GM04503 (cell line): Measurements from ENCODE around the gene FASTKD3.

Experiments used
- DNase-seq: peaks from one replicate; pipeline ENCODE4 v3.0.0-alpha.2; 2012; ENCODE audit warnings: low read depth

The FASTKD3 gene

GRCh38 chr5:7878381-7878873 is 9.6 kb upstream of the FASTKD3 start:
- DNase-seq = peak; percentile 19

- DNase-seq = no peak
These were observed 9.0 kb upstream of the FASTKD3 start for GRCh38 chr5:7877851-7878250.

GRCh38 chr5:7876867-7877266 is 8.0 kb upstream of the FASTKD3 start:
- peak; percentile 32 for DNase-seq

GRCh38 chr5:7875151-7875550 is 6.3 kb upstream of the FASTKD3 start:
- DNase-seq = no peak

GRCh38 chr5:7874639-7875038 is 5.8 kb upstream of the FASTKD3 start:
- DNase-seq = no peak

- no peak for DNase-seq
These were observed 4.4 kb upstream of the FASTKD3 start for GRCh38 chr5:7873216-7873615.

- no peak for DNase-seq
These were observed 3.8 kb upstream of the FASTKD3 start for GRCh38 chr5:7872517-7873130.

- no peak for DNase-seq
These were observed 2.8 kb upstream of the FASTKD3 start for GRCh38 chr5:7871653-7872052.

- no peak for DNase-seq
These were observed 774 bp upstream of the FASTKD3 start for GRCh38 chr5:7869474-7870136.

- no peak for DNase-seq
These were observed 431 bp downstream of the FASTKD3 start for GRCh38 chr5:7868427-7868772.

GRCh38 chr5:7867260-7867659 is 1.6 kb downstream of the FASTKD3 start:
- no peak for DNase-seq

- DNase-seq = no peak
These were observed 2.6 kb downstream of the FASTKD3 start for GRCh38 chr5:7866196-7866595.

- no peak for DNase-seq
These were observed 10.8 kb downstream of the FASTKD3 start for GRCh38 chr5:7857926-7858632.

GRCh38 chr5:7857361-7857760 is 11.5 kb downstream of the FASTKD3 start:
- no peak for DNase-seq

- no peak for DNase-seq
These were observed 12.0 kb downstream of the FASTKD3 start for GRCh38 chr5:7856855-7857254.

GRCh38 chr5:7855611-7856010 is 13.2 kb downstream of the FASTKD3 start:
- DNase-seq = no peak

GRCh38 chr5:7852988-7853387 is 15.8 kb downstream of the FASTKD3 start:
- DNase-seq = no peak

- no peak for DNase-seq
These were observed 16.3 kb downstream of the FASTKD3 start for GRCh38 chr5:7852542-7852941.

GRCh38 chr5:7851617-7852289 is 17.1 kb downstream of the FASTKD3 start:
- no peak for DNase-seq

GRCh38 chr5:7851240-7851592 is 17.6 kb downstream of the FASTKD3 start:
- no peak for DNase-seq

GRCh38 chr5:7850395-7851239 is 18.2 kb downstream of the FASTKD3 start, which contains the start of gene CFAP90:
CFAP90 (minus strand) TSS chr5:7851133; CDS start chr5:7851021, 112 bp downstream.
- no peak for DNase-seq
